K562 (cell line): Measurements from ENCODE around the gene EHD2. TPM values are rescaled to one million over a fixed set of nuclear protein-coding genes. Genes with fewer than 3 reads are reported as not detected.
A peak's percentile ranks its signal among the peaks of the same experiment; 100 is the strongest.

ENCODE experiments used
- ARHGAP35 ChIP-seq: fragments of 450-650 bp; IDR thresholded peaks from 2 replicates; pipeline ENCODE4 v1.6.1; 2018; ENCODE audit not compliant: partially characterized antibody
- MEF2A ChIP-seq: IDR thresholded peaks from 2 replicates; pipeline ENCODE4 v1.6.1; 2011; ENCODE audit warnings: low read depth, mild to moderate bottlenecking, low read length, moderate library complexity; ENCODE audit not compliant: control insufficient read depth
- MEF2D ChIP-seq: conservative IDR thresholded peaks from 2 replicates; pipeline ENCODE4 v1.6.1; 2016; ENCODE audit warnings: low read depth, missing genetic modification characterization, missing compliant biosample characterization
- MNT ChIP-seq, 2 experiments: fragments of 450-650 bp; conservative IDR thresholded peaks; 2 replicates each; pipeline ENCODE4 v1.6.1; 2017; ENCODE audit warnings: mild to moderate bottlenecking in 2 of 2, moderate library complexity in 2 of 2
- PHF21A ChIP-seq: fragments of 450-650 bp; IDR thresholded peaks from 2 replicates; pipeline ENCODE4 v1.6.1; 2017; ENCODE audit warnings: low read depth, borderline replicate concordance
- TBL1XR1 ChIP-seq, 2 experiments: IDR thresholded peaks; 2 replicates each; pipeline ENCODE4 v1.6.1; 2012; ENCODE audit warnings: improper control_type of control experiment in 2 of 2, low read length in 2 of 2, mild to moderate bottlenecking in 1 of 2
- polyA plus RNA-seq, 8 experiments: library from polyadenylated mRNA; depleted of rRNA in 4 of 8; stranded (reverse) in 5 of 8; unstranded in 3 of 8; fragments of >200 nt; fragmentation: Nextera tagmentation in 2 of 8; fragmentation: Illumina TruSeq in 1 of 8; extraction: Ambion mirVana in 2 of 8; extraction: Trizol in 1 of 8; gene quantifications; 2 replicates each; pipeline versions ENCODE4 v1.2.1 to v1.2.3, GENCODE V29; 2011 to 2014; ENCODE audit warnings: inconsistent platforms in 1 of 8, missing spikeins in 1 of 8
- total RNA-seq, 7 experiments: library from RNA; depleted of rRNA in 6 of 7; stranded (reverse); fragments of >200 nt in 6 of 7; fragmentation: Illumina TruSeq in 2 of 7; extraction: Trizol in 2 of 7; gene quantifications; 2 replicates each; pipeline versions ENCODE4 v1.2.1 to v1.2.3, GENCODE V29; 2011 to 2021; ENCODE audit warnings: low replicate concordance in 1 of 7
- TF ChIP-seq, protein P1 (sequence below): sonication (generic); formaldehyde crosslinking; IDR thresholded peaks from 2 replicates; pipeline ENCODE4 v1.8.1; 2022; ENCODE audit warnings: missing genetic modification reagents

Gene EHD2
- total and polyA plus RNA-seq, 9 of the 15 experiments (the other 6 are each of a cell fraction or from before 2014, with no cell fraction given): 1.7 to 32.2 (median 3.0) TPM

DNA sequence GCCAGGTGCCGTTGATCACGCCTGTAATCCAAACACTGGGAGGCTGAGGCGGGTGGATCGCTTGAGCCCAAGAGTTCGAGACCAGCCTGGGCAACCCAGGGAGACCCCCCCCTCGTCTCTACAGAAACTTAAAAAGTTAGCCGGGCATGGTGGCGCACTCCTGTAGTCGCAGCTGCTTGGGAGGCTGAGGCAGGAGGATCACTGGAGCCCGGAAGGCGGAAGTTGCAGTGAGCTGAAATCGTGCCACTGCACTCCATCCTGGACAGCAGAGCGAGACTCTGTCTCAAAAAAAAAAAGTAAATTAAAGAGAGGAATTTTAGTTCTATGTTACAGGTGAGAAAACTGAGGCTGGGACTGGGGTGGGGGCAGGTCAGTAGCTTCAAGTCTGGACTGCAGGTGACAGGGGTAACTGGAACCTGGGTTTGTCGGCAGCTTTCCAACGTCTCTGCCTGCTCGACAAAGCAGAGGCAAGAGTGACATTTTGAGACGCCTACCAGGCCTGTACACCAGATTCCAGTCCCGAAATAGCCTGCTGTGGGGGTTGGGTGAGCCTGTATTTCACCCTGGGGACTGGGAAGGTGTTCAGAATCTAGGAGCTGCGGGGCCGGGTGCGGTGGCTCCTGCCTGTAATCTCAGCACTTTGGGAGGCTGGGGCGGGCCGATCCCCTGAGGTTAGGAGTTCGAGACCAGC is 66.4 kb downstream of the EHD2 start (continued):
- TF ChIP-seq MEF2D (peak; percentile 57; the same call in 1 of the 2 replicates), ARHGAP35 (no peak), PHF21A (no peak), MNT (conservative IDR thresholded peaks at IDR 0.05) (no peak), MEF2A (peak; percentile 89), TBL1XR1 (IDR thresholded peaks at IDR 0.05; ENCODE audit: low read length in 2 of 2) (0 out of 4 replicates have a peak, but pooled peaks of 1 of the 2 experiments have one; percentile 21)
- TF ChIP-seq, protein P1, sequence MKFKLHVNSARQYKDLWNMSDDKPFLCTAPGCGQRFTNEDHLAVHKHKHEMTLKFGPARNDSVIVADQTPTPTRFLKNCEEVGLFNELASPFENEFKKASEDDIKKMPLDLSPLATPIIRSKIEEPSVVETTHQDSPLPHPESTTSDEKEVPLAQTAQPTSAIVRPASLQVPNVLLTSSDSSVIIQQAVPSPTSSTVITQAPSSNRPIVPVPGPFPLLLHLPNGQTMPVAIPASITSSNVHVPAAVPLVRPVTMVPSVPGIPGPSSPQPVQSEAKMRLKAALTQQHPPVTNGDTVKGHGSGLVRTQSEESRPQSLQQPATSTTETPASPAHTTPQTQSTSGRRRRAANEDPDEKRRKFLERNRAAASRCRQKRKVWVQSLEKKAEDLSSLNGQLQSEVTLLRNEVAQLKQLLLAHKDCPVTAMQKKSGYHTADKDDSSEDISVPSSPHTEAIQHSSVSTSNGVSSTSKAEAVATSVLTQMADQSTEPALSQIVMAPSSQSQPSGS (CRISPR knock-in tag): no peak
